Esophagus muscularis mucosa (tissue), 4 donors: Measurements from ENCODE around the gene FRAS1.

Source experiments
- CTCF ChIP-seq, 3 experiments: fragments of 200-600 bp in 2 of 3; fragments of 450-650 bp in 1 of 3; sonication (generic) in 2 of 3; IDR thresholded peaks; one replicate each; pipeline ENCODE4 v1.5.1; 2017 to 2019; ENCODE audit warnings: antibody characterized with exemption in 3 of 3, mild to moderate bottlenecking in 2 of 3, moderate library complexity in 1 of 3
- EP300 ChIP-seq: sonication (generic); formaldehyde crosslinking; IDR thresholded peaks from one replicate; pipeline ENCODE4 v1.6.1; 2017; ENCODE audit warnings: antibody characterized with exemption
- POLR2A ChIP-seq: fragments of 450-650 bp; IDR thresholded peaks from one replicate; pipeline ENCODE4 v1.6.1; 2017; ENCODE audit warnings: antibody characterized with exemption, moderate library complexity, mild to moderate bottlenecking, low read depth
- POLR2AphosphoS5 ChIP-seq, 2 donors: sonication (generic); formaldehyde crosslinking; IDR thresholded peaks; one replicate each; pipeline ENCODE4 v1.6.1; 2017; ENCODE audit warnings: antibody characterized with exemption in 2 of 2

- TF ChIP-seq EP300: no peak
- TF ChIP-seq POLR2A: no peak
- TF ChIP-seq CTCF (IDR thresholded peaks at IDR 0.05): no peak
- no peak for TF ChIP-seq POLR2AphosphoS5 (IDR thresholded peaks at IDR 0.05)
Observed at GRCh38 chr4:78059938-78060337, 2.8 kb downstream of the FRAS1 start.
